COR-L47 (cell line): Measurements from ENCODE around the gene TTC21A.

Experiments used
- DNase-seq: peaks from one replicate; lab custom pipeline; 2025; lab: John Stamatoyannopoulos, UW

The TTC21A gene

GRCh38 chr3:39180546-39181346 is 73.3 kb downstream of the TTC21A start:
- peak; percentile 82 for DNase-seq

- no peak for DNase-seq
These were observed 74.2 kb downstream of the TTC21A start for GRCh38 chr3:39181408-39182335.

- no peak for DNase-seq
These were observed 76.0 kb downstream of the TTC21A start for GRCh38 chr3:39183211-39184080.

GRCh38 chr3:39184081-39184967 is 76.8 kb downstream of the TTC21A start:
- DNase-seq = no peak

- no peak for DNase-seq
These were observed 77.4 kb downstream of the TTC21A start for GRCh38 chr3:39184968-39185285.

- DNase-seq = no peak
These were observed 78.0 kb downstream of the TTC21A start for GRCh38 chr3:39185326-39185958.

GRCh38 chr3:39185959-39186691 is 78.6 kb downstream of the TTC21A start:
- DNase-seq = no peak

- DNase-seq = no peak
These were observed 79.2 kb downstream of the TTC21A start for GRCh38 chr3:39186692-39187151.

GRCh38 chr3:39187372-39188155 is 80.1 kb downstream of the TTC21A start:
- DNase-seq = no peak
